HG02885 (cell line): ENCODE results near the gene CACNA2D1.

Source experiments
- ATAC-seq: cut with Tn5 transposase; IDR thresholded peaks from one replicate; pipeline ENCODE4 v1.9.1; 2021; ENCODE audit warnings: mild to moderate bottlenecking; ENCODE audit not compliant: unreplicated experiment, poor library complexity

The CACNA2D1 gene

GRCh38 chr7:82358009-82358578, 85.5 kb downstream of the CACNA2D1 start:
- ATAC-seq = no peak

- ATAC-seq = no peak
Observed at GRCh38 chr7:82348251-82348650, 95.3 kb downstream of the CACNA2D1 start.

DNA sequence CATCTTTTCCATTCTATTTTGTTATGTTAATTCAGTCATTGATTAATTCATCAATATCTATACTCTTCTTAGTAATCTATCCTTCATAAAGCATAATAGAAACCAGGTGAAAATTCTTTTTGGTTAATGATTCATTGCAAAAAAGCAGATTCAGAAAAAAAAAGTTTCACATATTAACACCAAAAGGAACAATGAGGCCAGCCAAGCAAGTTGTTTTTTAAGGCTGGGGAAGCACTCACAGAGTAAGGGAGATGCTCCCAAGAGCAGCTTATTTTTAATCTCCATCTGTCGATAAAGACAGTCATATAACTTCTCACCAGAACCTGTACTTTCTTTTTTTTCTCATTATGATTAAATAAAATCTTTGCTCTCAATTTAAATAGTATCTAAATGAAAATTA, 95.8 kb downstream of the CACNA2D1 start:
- ATAC-seq = no peak

DNA sequence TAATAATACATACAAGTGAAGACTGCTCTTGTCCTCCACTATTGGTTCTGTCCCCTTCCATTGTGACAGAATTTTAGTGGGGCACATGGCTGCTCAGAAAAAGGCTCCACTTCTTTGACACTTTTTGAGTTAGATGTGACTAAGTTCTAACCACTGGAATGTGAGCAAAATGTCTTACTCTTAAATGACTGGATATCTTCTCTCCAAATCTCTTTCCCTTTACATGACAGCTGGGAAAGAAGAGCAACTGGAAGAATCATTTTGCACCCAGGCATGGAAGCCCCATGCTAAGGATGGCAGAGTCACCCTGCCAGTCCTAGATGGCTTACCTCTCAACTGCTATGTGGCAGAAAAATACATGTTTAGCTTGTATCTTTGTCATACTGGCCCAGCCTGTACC, 97.7 kb downstream of the CACNA2D1 start:
- ATAC-seq = no peak

DNA sequence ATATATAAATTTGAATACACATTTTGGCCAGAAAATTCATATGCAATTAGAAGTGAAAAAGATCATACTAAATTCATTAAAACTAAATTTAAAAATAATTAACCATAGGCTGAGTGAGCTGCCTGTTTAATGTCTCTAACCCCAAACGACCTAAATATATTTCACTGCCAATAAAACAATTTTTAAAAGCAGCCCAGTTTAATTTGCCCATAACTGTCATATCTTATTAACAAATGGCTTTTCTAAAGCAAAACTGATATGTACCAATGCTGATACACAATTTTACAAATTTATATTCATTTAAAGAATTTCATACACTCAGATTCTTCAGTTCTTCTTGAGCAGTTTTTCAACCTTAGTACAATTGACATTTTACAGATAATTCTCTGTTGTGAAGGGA, 99.9 kb downstream of the CACNA2D1 start:
- no peak for ATAC-seq

DNA sequence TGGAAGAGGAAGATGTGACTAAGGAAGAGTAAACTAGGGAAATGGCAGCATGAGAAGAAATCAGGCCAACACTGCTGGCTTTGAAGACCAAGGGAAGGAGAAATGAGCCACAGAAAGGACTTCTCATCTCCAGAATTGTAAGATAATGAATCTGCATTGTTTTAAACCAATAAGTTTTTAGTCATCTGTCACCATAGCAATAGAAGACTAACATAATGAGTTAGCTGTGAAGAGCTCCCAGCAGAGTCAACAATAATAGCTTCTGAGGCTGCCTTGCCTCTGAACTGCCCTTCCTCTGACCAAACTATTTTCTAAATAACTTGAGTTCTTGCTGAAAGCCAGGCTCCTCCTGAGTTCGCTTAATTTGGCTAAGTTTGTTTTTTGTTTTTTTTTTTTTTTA, 103.6 kb downstream of the CACNA2D1 start:
- no peak for ATAC-seq

GRCh38 chr7:82335927-82336326, 107.7 kb downstream of the CACNA2D1 start:
- ATAC-seq = no peak

DNA sequence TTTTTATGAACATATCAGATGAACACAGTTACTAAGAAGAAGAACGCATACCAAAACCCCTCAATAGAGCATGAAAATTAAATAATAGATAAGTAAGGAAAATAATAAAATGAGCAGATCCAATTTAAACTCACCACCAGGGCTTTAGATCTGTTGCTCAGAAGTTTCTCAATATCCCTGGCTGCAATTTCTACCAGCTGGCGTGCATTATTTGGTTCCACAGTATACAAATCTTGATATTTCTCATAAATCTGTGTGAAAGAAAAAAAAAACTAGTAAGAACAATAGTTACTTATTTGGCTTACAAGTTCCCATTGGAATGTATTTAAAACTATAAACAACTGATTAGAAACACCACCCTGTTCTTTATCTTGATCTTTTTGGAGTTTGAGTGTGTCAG, 108.6 kb downstream of the CACNA2D1 start:
- ATAC-seq = no peak

- no peak for ATAC-seq
Observed at GRCh38 chr7:82331234-82331633, 112.3 kb downstream of the CACNA2D1 start.

DNA sequence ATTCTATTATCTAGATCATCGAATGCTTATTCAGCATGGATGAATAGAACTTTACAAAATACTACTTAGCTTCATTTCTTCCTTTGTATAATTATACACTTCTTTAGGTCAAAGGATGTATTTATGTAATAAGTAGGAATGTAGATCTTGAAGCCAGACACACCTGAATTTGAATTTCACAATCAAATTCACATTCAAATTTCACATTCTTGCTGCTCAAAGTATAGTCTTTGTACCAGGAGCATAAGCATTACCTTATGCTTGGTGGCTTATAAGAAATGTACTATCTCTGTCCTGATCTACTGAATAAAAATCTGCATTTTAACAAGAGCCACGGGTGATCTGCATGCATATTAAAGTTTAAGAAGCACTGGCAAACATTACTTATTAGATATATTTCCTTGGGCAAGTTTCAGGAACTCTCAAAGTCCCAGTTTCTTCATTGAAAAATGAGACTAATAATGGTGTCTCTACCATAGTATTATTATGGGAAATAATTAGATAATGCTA, 112.8 kb downstream of the CACNA2D1 start:
- ATAC-seq = no peak

- no peak for ATAC-seq
Observed at GRCh38 chr7:82327898-82328297, 115.7 kb downstream of the CACNA2D1 start.

GRCh38 chr7:82325416-82325815, 118.2 kb downstream of the CACNA2D1 start:
- ATAC-seq = no peak

DNA sequence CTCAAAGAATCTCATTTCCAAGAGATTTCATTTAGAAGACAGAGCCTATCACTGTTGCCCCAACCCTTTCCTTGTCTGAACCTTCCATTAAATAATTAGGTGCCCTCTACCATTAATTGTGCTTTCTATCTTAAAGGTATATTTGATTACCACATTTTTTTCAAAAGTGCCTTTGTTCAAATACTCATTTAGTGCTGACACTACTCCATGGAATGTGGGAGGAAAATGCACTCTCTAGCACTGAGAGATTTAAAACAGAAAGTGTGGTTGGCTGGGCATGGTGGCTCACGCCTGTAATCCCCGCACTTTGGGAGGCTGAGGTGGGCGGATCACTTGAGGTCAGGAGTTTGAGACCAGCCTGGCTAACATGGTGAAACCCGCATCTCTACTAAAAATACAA, 119.8 kb downstream of the CACNA2D1 start:
- ATAC-seq = no peak

- ATAC-seq = no peak
Observed at GRCh38 chr7:82319674-82320118, 123.9 kb downstream of the CACNA2D1 start.

DNA sequence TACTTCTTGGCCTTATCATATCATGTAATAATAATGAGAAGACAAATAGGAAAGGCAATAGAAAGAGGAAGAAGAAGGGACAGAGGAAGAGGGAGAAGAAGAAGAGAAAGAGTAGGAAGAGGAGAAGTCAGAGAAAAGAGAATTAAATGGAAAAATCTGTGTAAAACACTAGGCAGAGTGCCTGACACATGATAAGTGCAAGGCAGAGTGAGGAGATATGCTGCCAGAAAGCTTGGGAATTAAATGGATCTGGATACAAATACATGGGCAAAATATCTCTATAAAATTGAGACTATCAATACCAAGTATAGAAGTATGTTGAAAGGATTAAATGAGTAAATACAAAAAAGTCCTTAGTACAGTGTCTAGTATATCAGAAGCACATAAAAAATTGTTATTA, 124.8 kb downstream of the CACNA2D1 start:
- no peak for ATAC-seq

- ATAC-seq = no peak
Observed at GRCh38 chr7:82317760-82318159, 125.8 kb downstream of the CACNA2D1 start.

DNA sequence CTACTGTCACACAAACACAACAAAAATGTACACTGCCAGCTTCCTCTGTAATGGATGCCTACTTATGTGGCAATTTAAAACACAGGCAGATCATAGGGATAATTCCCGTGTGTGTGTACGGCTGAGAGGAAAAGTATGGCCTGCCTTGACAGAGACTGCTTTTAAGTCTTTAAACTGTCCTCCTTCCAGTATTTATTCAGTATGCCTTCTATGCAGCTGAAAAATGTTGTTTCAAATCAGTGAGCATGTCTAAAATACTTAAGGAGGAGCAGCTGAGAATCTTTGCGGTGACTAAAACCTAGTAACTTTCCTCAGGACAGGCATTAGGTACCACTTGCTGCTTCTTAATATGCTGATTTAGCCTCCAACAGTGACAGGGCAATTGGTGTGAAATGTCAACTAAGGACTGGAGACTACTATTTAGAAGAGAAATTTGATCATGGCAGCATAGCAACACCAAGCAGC, 126.3 kb downstream of the CACNA2D1 start:
- ATAC-seq = no peak

DNA sequence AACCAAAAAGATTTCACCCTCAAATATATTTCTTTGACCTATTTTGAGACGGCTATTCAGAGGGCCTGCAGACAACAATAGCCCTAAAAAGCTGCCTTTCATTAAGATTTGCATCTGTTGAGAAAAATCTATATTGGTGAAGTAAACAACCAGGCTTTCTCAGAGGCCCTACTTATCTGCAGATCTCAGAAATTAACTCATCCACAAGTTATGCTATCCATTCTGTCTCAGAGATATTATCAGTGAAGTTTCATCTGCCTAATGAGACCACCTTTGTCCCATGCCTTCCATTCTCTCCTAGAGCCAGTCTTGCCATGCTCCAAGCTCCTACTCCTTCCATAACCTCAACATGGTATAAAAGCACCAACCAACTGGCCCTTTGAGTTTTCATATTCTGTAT, 130.3 kb downstream of the CACNA2D1 start:
- ATAC-seq = no peak

DNA sequence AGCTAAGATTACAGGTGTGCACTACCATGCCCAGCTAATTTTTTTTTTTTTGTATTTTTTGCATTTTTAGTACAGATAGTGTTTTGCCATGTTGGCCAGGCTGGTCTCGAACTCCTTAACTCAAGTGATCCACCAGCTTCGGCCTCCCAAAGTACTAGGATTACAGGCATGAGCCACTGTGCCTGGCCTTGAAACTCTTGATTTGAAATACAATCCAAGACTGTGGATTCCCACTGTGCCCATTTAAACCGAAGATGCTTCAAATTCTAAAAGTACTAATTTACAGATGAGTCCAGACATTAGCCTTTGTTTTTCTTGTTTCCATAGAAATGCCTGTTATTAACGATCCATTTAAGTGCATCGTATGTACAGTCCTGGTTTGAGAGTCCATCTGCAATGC, 130.9 kb downstream of the CACNA2D1 start:
- ATAC-seq = no peak

DNA sequence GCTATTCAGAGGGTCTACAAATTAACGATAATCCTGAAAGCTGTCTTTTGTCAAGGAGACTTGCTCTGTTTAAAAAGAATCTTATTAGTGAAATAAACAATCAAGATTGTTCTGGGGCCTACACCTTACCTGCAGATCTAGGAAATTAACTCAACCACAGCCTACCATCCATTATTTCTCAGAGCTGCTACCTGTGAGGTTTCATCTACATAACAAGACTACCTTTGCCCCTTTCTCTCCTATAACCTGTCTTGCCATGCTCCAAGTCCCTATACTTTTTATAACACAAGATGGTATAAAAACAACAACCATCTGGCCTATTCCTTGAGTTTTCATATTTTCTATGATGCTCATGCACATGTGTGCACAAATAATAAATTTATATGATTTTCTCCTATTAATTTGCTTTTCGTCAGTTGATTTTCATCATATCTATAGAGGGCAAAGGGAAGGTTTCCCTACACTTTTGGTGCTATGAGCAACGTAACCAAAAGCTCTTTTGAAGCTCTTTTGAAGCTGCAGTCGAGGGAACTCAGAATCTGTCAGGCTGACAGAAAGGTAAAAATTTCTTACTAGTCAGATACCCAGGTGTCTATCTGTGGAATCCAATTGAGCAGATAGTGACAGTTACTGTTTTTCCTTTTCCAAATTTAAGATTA, 138.1 kb downstream of the CACNA2D1 start:
- ATAC-seq = no peak

- ATAC-seq = no peak
Observed at GRCh38 chr7:82294865-82295264, 148.7 kb downstream of the CACNA2D1 start.

DNA sequence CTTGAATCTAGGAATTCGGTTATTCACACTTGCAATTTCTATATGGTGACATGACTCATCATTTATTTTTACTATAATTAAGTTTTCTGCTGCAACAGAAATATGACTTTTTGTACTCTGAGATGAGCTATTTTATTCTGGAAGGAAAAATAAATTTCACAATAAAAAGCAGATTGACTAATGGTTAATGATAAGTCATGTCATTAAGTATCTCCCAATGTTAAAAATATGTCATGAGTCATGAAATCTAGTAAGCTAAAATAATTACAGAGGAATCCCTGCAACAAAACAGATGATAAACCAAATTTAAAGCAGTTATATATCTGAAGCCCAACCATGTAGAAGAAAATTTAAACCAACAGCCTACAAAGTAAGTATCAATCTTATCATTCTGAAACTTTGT, 149.2 kb downstream of the CACNA2D1 start:
- no peak for ATAC-seq
